OCI-LY7 (cell line): ENCODE data around the gene KCNMA1.

ENCODE experiments used
- EZH2phosphoT487 ChIP-seq: fragments of 200-600 bp; sonication (generic); IDR thresholded peaks from 2 replicates; pipeline ENCODE4 v1.6.1; 2018; ENCODE audit warnings: low read depth, borderline replicate concordance, mild to moderate bottlenecking, mixed run types, antibody characterized with exemption, low read length, moderate library complexity, mixed read lengths
- TF ChIP-seq, protein P1 (sequence below): fragments of 200-600 bp; sonication (generic); conservative IDR thresholded peaks from 2 replicates; pipeline ENCODE4 v1.5.1; 2014; ENCODE audit warnings: mild to moderate bottlenecking, antibody characterized with exemption, low read length, moderate library complexity, mixed read lengths

GRCh38 chr10:77630507-77630848 lies 7.1 kb downstream of the KCNMA1 start:
- TF ChIP-seq, protein P1, sequence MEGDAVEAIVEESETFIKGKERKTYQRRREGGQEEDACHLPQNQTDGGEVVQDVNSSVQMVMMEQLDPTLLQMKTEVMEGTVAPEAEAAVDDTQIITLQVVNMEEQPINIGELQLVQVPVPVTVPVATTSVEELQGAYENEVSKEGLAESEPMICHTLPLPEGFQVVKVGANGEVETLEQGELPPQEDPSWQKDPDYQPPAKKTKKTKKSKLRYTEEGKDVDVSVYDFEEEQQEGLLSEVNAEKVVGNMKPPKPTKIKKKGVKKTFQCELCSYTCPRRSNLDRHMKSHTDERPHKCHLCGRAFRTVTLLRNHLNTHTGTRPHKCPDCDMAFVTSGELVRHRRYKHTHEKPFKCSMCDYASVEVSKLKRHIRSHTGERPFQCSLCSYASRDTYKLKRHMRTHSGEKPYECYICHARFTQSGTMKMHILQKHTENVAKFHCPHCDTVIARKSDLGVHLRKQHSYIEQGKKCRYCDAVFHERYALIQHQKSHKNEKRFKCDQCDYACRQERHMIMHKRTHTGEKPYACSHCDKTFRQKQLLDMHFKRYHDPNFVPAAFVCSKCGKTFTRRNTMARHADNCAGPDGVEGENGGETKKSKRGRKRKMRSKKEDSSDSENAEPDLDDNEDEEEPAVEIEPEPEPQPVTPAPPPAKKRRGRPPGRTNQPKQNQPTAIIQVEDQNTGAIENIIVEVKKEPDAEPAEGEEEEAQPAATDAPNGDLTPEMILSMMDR, result no peak
- no peak for TF ChIP-seq EZH2phosphoT487
